ENCODE results near the gene CARS1.

The CARS1 gene

DNA sequence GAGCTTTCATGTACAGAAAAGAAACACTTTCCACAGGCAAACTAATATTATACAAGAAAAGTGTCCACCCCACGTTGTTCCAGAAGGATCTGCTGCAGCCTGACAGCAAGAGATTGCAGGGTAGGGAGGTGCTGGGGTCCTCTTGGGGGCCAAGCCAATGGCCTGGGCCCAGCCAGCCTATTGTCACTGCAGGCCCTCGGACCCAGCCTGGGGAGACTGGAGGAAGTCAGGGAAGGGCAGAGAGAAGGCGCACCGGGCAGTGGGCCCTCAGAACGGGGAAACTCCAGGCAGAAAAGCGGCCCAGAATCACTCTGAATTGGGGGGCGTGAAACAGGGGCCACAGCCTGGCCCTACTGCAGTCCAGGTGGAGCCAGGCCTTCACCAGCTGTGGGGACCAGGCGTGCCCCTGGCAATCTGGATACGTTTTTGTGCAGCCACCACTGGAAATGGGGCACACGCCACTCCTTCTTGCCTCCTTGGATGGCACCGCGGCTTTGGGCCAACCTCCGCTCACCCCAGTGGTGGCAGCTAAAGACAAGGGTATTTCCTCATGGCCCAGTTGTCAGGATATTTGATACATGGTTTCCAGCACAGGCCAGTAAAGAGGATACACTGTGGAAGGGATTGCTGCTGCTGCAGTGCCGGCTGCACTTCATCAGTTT lies 61.2 kb downstream of the CARS1 start:
- Histone ChIP-seq H3K9ac (ENCODE audit: low read depth, low read length, poor library complexity, severe bottlenecking) (no peak overlapping the region), H2AFZ (ENCODE audit: low read length) (no peak overlapping the region), H3K36me3 (ENCODE audit: insufficient read depth, low read length) (peaks cover 10% of the 10 kb centered on the region; the same call in 1 of the 2 replicates), H4K20me1 (ENCODE audit: insufficient read depth, low read length, poor library complexity, severe bottlenecking) (peaks cover 7% of the 10 kb centered on the region), H3K9me3 (ENCODE audit: insufficient read depth, low read depth, low read length) (no peaks in the 10 kb centered on the region), H3F3A (ENCODE audit: low read depth) (no peaks in the 10 kb centered on the region), H3K4me2 (ENCODE audit: low read depth, low read length, poor library complexity, severe bottlenecking) (no peak overlapping the region), H3K4me3 (ENCODE audit: low read length, poor library complexity, severe bottlenecking) (no peak overlapping the region), H3K4me1 (ENCODE audit: insufficient read depth, low read length, poor library complexity, severe bottlenecking) (peaks cover 9% of the 10 kb centered on the region), H3K9me2 (replicated peaks; ENCODE audit: low read depth, low read length) (no peaks in the 10 kb centered on the region), H3K79me2 (ENCODE audit: insufficient read depth, low read length) (peaks cover 9% of the 10 kb centered on the region), H3K27me3 (ENCODE audit: insufficient read depth, low read length, poor library complexity, severe bottlenecking) (no peaks in the 10 kb centered on the region)
- TF ChIP-seq CTCF (conservative IDR thresholded peaks at IDR 0.05; ENCODE audit: low read length) (no peak), EZH2phosphoT487 (IDR thresholded peaks at IDR 0.05; ENCODE audit: borderline replicate concordance) (no peak)

- Histone ChIP-seq H2AFZ (ENCODE audit: low read length) (no peak overlapping the region), H3K36me3 (ENCODE audit: insufficient read depth, low read length) (peaks cover 1% of the 10 kb centered on the region; the same call in 1 of the 2 replicates), H3K9me3 (ENCODE audit: insufficient read depth, low read depth, low read length) (no peaks in the 10 kb centered on the region), H3K4me3 (ENCODE audit: low read length, poor library complexity, severe bottlenecking) (no peak overlapping the region), H3K9me2 (replicated peaks; ENCODE audit: low read depth, low read length) (no peaks in the 10 kb centered on the region), H3K4me2 (ENCODE audit: low read depth, low read length, poor library complexity, severe bottlenecking) (no peak overlapping the region), H3K9ac (ENCODE audit: low read depth, low read length, poor library complexity, severe bottlenecking) (no peak overlapping the region), H3F3A (ENCODE audit: low read depth) (no peaks in the 10 kb centered on the region), H3K27me3 (ENCODE audit: insufficient read depth, low read length, poor library complexity, severe bottlenecking) (no peaks in the 10 kb centered on the region), H4K20me1 (ENCODE audit: insufficient read depth, low read length, poor library complexity, severe bottlenecking) (peaks cover 17% of the 10 kb centered on the region), H3K4me1 (ENCODE audit: insufficient read depth, low read length, poor library complexity, severe bottlenecking) (peaks cover 13% of the 10 kb centered on the region), H3K79me2 (ENCODE audit: insufficient read depth, low read length) (peaks cover 18% of the 10 kb centered on the region)
- TF ChIP-seq CTCF (conservative IDR thresholded peaks at IDR 0.05; ENCODE audit: low read length): no peak
- TF ChIP-seq EZH2phosphoT487 (IDR thresholded peaks at IDR 0.05; ENCODE audit: borderline replicate concordance): no peak
Observed at GRCh38 chr11:2995031-2995561, 62.1 kb downstream of the CARS1 start.

DNA sequence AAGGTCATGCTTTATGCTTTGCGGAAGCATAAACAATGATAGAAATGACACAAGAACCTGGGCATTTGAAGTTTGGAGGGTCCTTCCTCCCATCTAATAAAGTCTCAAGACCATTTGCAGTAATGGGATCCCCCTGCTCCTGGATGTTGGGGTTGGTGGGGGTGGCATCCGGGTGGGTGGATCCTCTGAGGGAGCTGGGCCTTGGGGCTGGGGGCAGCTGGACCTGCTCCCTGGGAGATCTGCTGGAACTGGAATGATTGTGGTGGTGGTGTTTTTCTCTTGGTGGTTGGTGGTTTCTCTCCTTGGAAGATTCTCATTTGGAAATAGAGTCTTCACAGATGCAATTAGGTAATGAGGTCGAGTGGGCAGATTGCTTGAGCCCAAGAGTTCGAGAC lies 62.9 kb downstream of the CARS1 start:
- no peak overlapping the region for H3K4me3 ChIP-seq (ENCODE audit: low read length, poor library complexity, severe bottlenecking)
- H3K9me2 ChIP-seq (replicated peaks; ENCODE audit: low read depth, low read length): no peaks in the 10 kb centered on the region
- H2AFZ ChIP-seq (ENCODE audit: low read length): no peak overlapping the region
- H3K79me2 ChIP-seq (ENCODE audit: insufficient read depth, low read length): peaks cover 26% of the 10 kb centered on the region
- H3K9ac ChIP-seq (ENCODE audit: low read depth, low read length, poor library complexity, severe bottlenecking): no peak overlapping the region
- H3F3A ChIP-seq (ENCODE audit: low read depth): no peaks in the 10 kb centered on the region
- H3K36me3 ChIP-seq (ENCODE audit: insufficient read depth, low read length): no peaks in the 10 kb centered on the region
- peaks cover 20% of the 10 kb centered on the region for H3K4me1 ChIP-seq (ENCODE audit: insufficient read depth, low read length, poor library complexity, severe bottlenecking)
- no peak overlapping the region for H3K4me2 ChIP-seq (ENCODE audit: low read depth, low read length, poor library complexity, severe bottlenecking)
- no peaks in the 10 kb centered on the region for H3K27me3 ChIP-seq (ENCODE audit: insufficient read depth, low read length, poor library complexity, severe bottlenecking)
- peaks cover 24% of the 10 kb centered on the region for H4K20me1 ChIP-seq (ENCODE audit: insufficient read depth, low read length, poor library complexity, severe bottlenecking)
- TF ChIP-seq EZH2phosphoT487 (IDR thresholded peaks at IDR 0.05; ENCODE audit: borderline replicate concordance) (no peak), CTCF (conservative IDR thresholded peaks at IDR 0.05; ENCODE audit: low read length) (no peak)
- H3K9me3 ChIP-seq (ENCODE audit: insufficient read depth, low read depth, low read length): no peaks in the 10 kb centered on the region
